WTC11 (cell line): ENCODE results near the gene ZC3H7B. TPM values are rescaled to one million over a fixed set of nuclear protein-coding genes. Genes with fewer than 3 reads are reported as not detected.

Source experiments
- ATAC-seq: fragments of 200-7000 bp; cut with Tn5 transposase; 2 replicates; pipeline ENCODE4 v1.10.0; 2021; ENCODE audit warnings: mild to moderate bottlenecking, moderate library complexity
- CTCF ChIA-PET: fragments of 300-600 bp; sonication (Branson Sonifier 250); formaldehyde crosslinking; loops from one replicate; lab custom pipeline; 2021; ENCODE audit warnings: antibody characterized with exemption; lab: Charles Lee
- POLR2A ChIA-PET: fragments of 350-600 bp; sonication (Branson Sonifier 250); formaldehyde crosslinking; loops from one replicate; lab custom pipeline; 2021; ENCODE audit warnings: antibody characterized with exemption; lab: Charles Lee
- DNase-seq: peaks from one replicate; pipeline ENCODE4 v3.0.0; 2021; ENCODE audit warnings: low spot score
- H3K27ac Mint-ChIP-seq: 2 replicates; pipeline ENCODE4 v1.8.0; 2021; ENCODE audit warnings: mixed read lengths
- H3K27me3 Mint-ChIP-seq: 2 replicates; pipeline ENCODE4 v1.8.0; 2021; ENCODE audit warnings: low read depth, mild to moderate bottlenecking, moderate library complexity, mixed read lengths
- H3K36me3 Mint-ChIP-seq: 2 replicates; pipeline ENCODE4 v1.8.0; 2021; ENCODE audit warnings: mixed read lengths
- H3K4me1 Mint-ChIP-seq: 2 replicates; pipeline ENCODE4 v1.8.0; 2022; ENCODE audit warnings: mixed read lengths
- H3K4me3 Mint-ChIP-seq: 2 replicates; pipeline ENCODE4 v1.8.0; 2021; ENCODE audit warnings: mild to moderate bottlenecking, moderate library complexity, mixed read lengths
- H3K9me3 Mint-ChIP-seq: 2 replicates; pipeline ENCODE4 v1.8.0; 2021; ENCODE audit warnings: mixed read lengths
- ATF6 ChIP-seq: sonication (generic); formaldehyde crosslinking; IDR thresholded peaks from 2 replicates; pipeline ENCODE4 v1.8.1; 2023; ENCODE audit warnings: mild to moderate bottlenecking, missing genetic modification reagents
- EMX1 ChIP-seq: fragments of 250-450 bp; sonication (Bioruptor Pico); IDR thresholded peaks from 2 replicates; pipeline ENCODE4 v1.8.0; 2021; ENCODE audit warnings: mild to moderate bottlenecking
- ESRRA ChIP-seq: sonication (generic); formaldehyde crosslinking; IDR thresholded peaks from 2 replicates; pipeline ENCODE4 v1.8.1; 2022; ENCODE audit warnings: mild to moderate bottlenecking, missing genetic modification reagents, borderline replicate concordance
- GABPB1 ChIP-seq: sonication (generic); formaldehyde crosslinking; IDR thresholded peaks from 2 replicates; pipeline ENCODE4 v1.8.1; 2023; ENCODE audit warnings: mild to moderate bottlenecking, missing genetic modification reagents
- HMGA2 ChIP-seq: fragments of 250-450 bp; sonication (Bioruptor Pico); IDR thresholded peaks from 2 replicates; pipeline ENCODE4 v1.4.0; 2021; ENCODE audit warnings: mild to moderate bottlenecking, moderate library complexity
- NFE2L1 ChIP-seq: sonication (generic); formaldehyde crosslinking; IDR thresholded peaks from 2 replicates; pipeline ENCODE4 v1.8.1; 2023; ENCODE audit warnings: missing genetic modification reagents
- PRRX2 ChIP-seq: fragments of 250-450 bp; sonication (Bioruptor Pico); IDR thresholded peaks from 2 replicates; pipeline ENCODE4 v1.8.0; 2021; ENCODE audit warnings: mild to moderate bottlenecking
- RELA ChIP-seq: sonication (generic); formaldehyde crosslinking; IDR thresholded peaks from 2 replicates; pipeline ENCODE4 v1.8.1; 2022; ENCODE audit warnings: missing genetic modification reagents, mild to moderate bottlenecking, borderline replicate concordance
- SMAD3 ChIP-seq: sonication (generic); formaldehyde crosslinking; IDR thresholded peaks from 2 replicates; pipeline ENCODE4 v1.8.0; 2022; ENCODE audit warnings: missing genetic modification reagents, mild to moderate bottlenecking, borderline replicate concordance
- SMAD4 ChIP-seq: sonication (generic); formaldehyde crosslinking; IDR thresholded peaks from 2 replicates; pipeline ENCODE4 v1.8.0; 2022; ENCODE audit warnings: mild to moderate bottlenecking, missing genetic modification reagents
- TCF7 ChIP-seq: sonication (generic); formaldehyde crosslinking; IDR thresholded peaks from 2 replicates; pipeline ENCODE4 v1.8.0; 2022; ENCODE audit warnings: mild to moderate bottlenecking, low read depth, missing genetic modification reagents, moderate library complexity
- TEAD4 ChIP-seq: sonication (generic); formaldehyde crosslinking; IDR thresholded peaks from 2 replicates; pipeline ENCODE4 v1.8.0; 2022; ENCODE audit warnings: mild to moderate bottlenecking, missing genetic modification reagents
- TP53 ChIP-seq: sonication (generic); formaldehyde crosslinking; IDR thresholded peaks from 2 replicates; pipeline ENCODE4 v1.8.1; 2023; ENCODE audit warnings: mild to moderate bottlenecking, missing genetic modification reagents
- USF1 ChIP-seq: sonication (generic); formaldehyde crosslinking; IDR thresholded peaks from 2 replicates; pipeline ENCODE4 v1.8.0; 2022; ENCODE audit warnings: mild to moderate bottlenecking, missing genetic modification reagents
- ZNF232 ChIP-seq: sonication (generic); formaldehyde crosslinking; IDR thresholded peaks from 2 replicates; pipeline ENCODE4 v1.8.0; 2022; ENCODE audit warnings: mild to moderate bottlenecking, missing genetic modification reagents
- ZNF671 ChIP-seq: fragments of 250-450 bp; sonication (Bioruptor Pico); IDR thresholded peaks from 2 replicates; pipeline ENCODE4 v1.8.0; 2021; ENCODE audit warnings: mild to moderate bottlenecking
- total RNA-seq: library from RNA; stranded (reverse); gene quantifications from 3 replicates; pipeline ENCODE4 v1.2.3, GENCODE V29; 2021
- TF ChIP-seq, protein P1 (sequence below): sonication (generic); formaldehyde crosslinking; IDR thresholded peaks from 2 replicates; pipeline ENCODE4 v1.8.0; 2022; ENCODE audit warnings: mild to moderate bottlenecking, missing genetic modification reagents
- TF ChIP-seq, protein P2 (sequence below): sonication (generic); formaldehyde crosslinking; IDR thresholded peaks from 2 replicates; pipeline ENCODE4 v1.8.1; 2022; ENCODE audit warnings: mild to moderate bottlenecking, missing genetic modification reagents, moderate library complexity, borderline replicate concordance
- TF ChIP-seq, protein P3 (sequence below): sonication (generic); formaldehyde crosslinking; IDR thresholded peaks from 2 replicates; pipeline ENCODE4 v1.8.0; 2023; ENCODE audit warnings: missing genetic modification reagents, mild to moderate bottlenecking, borderline replicate concordance
- TF ChIP-seq, protein P4 (sequence below): sonication (generic); formaldehyde crosslinking; IDR thresholded peaks from 2 replicates; pipeline ENCODE4 v1.8.1; 2022; ENCODE audit warnings: missing genetic modification reagents, borderline replicate concordance

The ZC3H7B gene
- total RNA-seq, 1 experiment from 2014 or later: 64.7 TPM

DNA sequence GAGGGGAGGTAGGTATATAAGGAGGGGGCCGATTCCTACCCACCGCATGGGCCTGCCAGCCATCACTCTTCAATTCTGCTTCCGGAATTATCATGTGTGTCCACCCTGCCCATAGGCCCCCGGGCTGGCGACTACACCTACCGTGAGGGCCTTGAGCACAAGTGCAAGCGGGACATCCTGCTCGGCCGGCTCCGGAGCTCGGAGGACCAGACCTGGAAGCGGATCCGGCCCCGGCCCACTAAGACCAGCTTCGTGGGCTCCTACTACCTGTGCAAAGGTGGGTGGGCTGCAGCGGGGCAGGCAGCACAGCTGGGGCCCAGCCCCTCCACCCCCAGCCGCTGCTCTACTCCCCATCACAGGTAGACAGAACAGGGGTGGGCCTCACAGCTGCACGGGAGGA is 42.0 kb downstream of the ZC3H7B start:
- POLR2A ChIA-PET: interaction anchor here (0.6 kb wide), 2 partner anchors 14 to 59 kb away, joined by 3 to 4 read pairs; no protein-coding TSS in a partner anchor

GRCh38 chr22:41343717-41344116 is 42.4 kb downstream of the ZC3H7B start:
- CTCF ChIA-PET: interaction anchor here (0.5 to 1.3 kb wide), 3 partner anchors 24 to 183 kb away, joined by 3 to 4 read pairs (median 3); no protein-coding TSS in a partner anchor
- TF ChIP-seq USF1 (CRISPR knock-in tag): no peak
- TF ChIP-seq NFE2L1 (CRISPR knock-in tag): no peak
- TF ChIP-seq ZNF671 (CRISPR knock-in tag): no peak
- TF ChIP-seq, protein P1, sequence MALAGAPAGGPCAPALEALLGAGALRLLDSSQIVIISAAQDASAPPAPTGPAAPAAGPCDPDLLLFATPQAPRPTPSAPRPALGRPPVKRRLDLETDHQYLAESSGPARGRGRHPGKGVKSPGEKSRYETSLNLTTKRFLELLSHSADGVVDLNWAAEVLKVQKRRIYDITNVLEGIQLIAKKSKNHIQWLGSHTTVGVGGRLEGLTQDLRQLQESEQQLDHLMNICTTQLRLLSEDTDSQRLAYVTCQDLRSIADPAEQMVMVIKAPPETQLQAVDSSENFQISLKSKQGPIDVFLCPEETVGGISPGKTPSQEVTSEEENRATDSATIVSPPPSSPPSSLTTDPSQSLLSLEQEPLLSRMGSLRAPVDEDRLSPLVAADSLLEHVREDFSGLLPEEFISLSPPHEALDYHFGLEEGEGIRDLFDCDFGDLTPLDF: no peak
- TF ChIP-seq, protein P2, sequence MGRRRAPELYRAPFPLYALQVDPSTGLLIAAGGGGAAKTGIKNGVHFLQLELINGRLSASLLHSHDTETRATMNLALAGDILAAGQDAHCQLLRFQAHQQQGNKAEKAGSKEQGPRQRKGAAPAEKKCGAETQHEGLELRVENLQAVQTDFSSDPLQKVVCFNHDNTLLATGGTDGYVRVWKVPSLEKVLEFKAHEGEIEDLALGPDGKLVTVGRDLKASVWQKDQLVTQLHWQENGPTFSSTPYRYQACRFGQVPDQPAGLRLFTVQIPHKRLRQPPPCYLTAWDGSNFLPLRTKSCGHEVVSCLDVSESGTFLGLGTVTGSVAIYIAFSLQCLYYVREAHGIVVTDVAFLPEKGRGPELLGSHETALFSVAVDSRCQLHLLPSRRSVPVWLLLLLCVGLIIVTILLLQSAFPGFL (CRISPR knock-in tag): no peak
- no peak for TF ChIP-seq ESRRA
- TF ChIP-seq GABPB1 (CRISPR knock-in tag): no peak
- TF ChIP-seq SMAD4: no peak
- no peak for TF ChIP-seq ZNF232 (CRISPR knock-in tag)
- TF ChIP-seq SMAD3: no peak
- no peak for TF ChIP-seq HMGA2 (CRISPR knock-in tag)
- TF ChIP-seq, protein P3, sequence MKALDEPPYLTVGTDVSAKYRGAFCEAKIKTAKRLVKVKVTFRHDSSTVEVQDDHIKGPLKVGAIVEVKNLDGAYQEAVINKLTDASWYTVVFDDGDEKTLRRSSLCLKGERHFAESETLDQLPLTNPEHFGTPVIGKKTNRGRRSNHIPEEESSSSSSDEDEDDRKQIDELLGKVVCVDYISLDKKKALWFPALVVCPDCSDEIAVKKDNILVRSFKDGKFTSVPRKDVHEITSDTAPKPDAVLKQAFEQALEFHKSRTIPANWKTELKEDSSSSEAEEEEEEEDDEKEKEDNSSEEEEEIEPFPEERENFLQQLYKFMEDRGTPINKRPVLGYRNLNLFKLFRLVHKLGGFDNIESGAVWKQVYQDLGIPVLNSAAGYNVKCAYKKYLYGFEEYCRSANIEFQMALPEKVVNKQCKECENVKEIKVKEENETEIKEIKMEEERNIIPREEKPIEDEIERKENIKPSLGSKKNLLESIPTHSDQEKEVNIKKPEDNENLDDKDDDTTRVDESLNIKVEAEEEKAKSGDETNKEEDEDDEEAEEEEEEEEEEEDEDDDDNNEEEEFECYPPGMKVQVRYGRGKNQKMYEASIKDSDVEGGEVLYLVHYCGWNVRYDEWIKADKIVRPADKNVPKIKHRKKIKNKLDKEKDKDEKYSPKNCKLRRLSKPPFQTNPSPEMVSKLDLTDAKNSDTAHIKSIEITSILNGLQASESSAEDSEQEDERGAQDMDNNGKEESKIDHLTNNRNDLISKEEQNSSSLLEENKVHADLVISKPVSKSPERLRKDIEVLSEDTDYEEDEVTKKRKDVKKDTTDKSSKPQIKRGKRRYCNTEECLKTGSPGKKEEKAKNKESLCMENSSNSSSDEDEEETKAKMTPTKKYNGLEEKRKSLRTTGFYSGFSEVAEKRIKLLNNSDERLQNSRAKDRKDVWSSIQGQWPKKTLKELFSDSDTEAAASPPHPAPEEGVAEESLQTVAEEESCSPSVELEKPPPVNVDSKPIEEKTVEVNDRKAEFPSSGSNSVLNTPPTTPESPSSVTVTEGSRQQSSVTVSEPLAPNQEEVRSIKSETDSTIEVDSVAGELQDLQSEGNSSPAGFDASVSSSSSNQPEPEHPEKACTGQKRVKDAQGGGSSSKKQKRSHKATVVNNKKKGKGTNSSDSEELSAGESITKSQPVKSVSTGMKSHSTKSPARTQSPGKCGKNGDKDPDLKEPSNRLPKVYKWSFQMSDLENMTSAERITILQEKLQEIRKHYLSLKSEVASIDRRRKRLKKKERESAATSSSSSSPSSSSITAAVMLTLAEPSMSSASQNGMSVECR (CRISPR knock-in tag): no peak
- no peak for TF ChIP-seq RELA (CRISPR knock-in tag)
- no peak for TF ChIP-seq EMX1 (CRISPR knock-in tag)
- TF ChIP-seq TCF7 (CRISPR knock-in tag): no peak
- no peak for TF ChIP-seq TEAD4 (CRISPR knock-in tag)
- TF ChIP-seq TP53 (CRISPR knock-in tag): no peak
- TF ChIP-seq, protein P4, sequence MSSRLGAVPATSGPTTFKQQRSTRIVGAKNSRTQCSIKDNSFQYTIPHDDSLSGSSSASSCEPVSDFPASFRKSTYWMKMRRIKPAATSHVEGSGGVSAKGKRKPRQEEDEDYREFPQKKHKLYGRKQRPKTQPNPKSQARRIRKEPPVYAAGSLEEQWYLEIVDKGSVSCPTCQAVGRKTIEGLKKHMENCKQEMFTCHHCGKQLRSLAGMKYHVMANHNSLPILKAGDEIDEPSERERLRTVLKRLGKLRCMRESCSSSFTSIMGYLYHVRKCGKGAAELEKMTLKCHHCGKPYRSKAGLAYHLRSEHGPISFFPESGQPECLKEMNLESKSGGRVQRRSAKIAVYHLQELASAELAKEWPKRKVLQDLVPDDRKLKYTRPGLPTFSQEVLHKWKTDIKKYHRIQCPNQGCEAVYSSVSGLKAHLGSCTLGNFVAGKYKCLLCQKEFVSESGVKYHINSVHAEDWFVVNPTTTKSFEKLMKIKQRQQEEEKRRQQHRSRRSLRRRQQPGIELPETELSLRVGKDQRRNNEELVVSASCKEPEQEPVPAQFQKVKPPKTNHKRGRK (CRISPR knock-in tag): no peak
- no peak for ATAC-seq
- Mint-ChIP-seq H3K27me3 (no peaks in the 10 kb centered on the region), H3K4me3 (no peak overlapping the region), H3K4me1 (no peaks in the 10 kb centered on the region), H3K27ac (peak overlapping the region; percentile 60; the same call in 1 of the 2 replicates), H3K9me3 (no peaks in the 10 kb centered on the region), H3K36me3 (peaks cover 18% of the 10 kb centered on the region)
- DNase-seq: no peak
- POLR2A ChIA-PET: interaction anchor here (0.6 kb wide), 2 partner anchors 15 to 59 kb away, joined by 3 to 4 read pairs; no protein-coding TSS in a partner anchor

More for the DNA sequence above, 42.0 kb downstream of the ZC3H7B start:
- DNase-seq (no peak), ATAC-seq (no peak)
- CTCF ChIA-PET: interaction anchor here (0.5 to 1.3 kb wide), 3 partner anchors 24 to 184 kb away, joined by 3 to 4 read pairs (median 3); no protein-coding TSS in a partner anchor
- no peak overlapping the region for H3K27ac Mint-ChIP-seq
- peaks cover 16% of the 10 kb centered on the region for H3K36me3 Mint-ChIP-seq
- no peaks in the 10 kb centered on the region for H3K9me3 Mint-ChIP-seq
- no peak overlapping the region for H3K4me3 Mint-ChIP-seq
- TF ChIP-seq ATF6 (CRISPR knock-in tag): no peak
- TF ChIP-seq PRRX2: no peak
- H3K4me1 Mint-ChIP-seq: no peaks in the 10 kb centered on the region
- no peaks in the 10 kb centered on the region for H3K27me3 Mint-ChIP-seq
